Measurements from ENCODE around the gene KLC3. TPM values are rescaled to one million over a fixed set of nuclear protein-coding genes. Genes with fewer than 3 reads are reported as not detected.

KLC3 gene
- total RNA-seq, 1 experiment from 2014 or later: 22.8 TPM

GRCh38 chr19:45363861-45364459, 23.4 kb downstream of the KLC3 start:
- ChIA-PET POLR2A (no interaction called here), RAD21 (ENCODE audit: low non-redundant PET in 1 of 2, low total read pairs in 2 of 2, uncharacterized antibody in 2 of 2, unreplicated experiment in 2 of 2) (no interaction called here)

More at GRCh38 chr19:45363861-45364459, 23.4 kb downstream of the KLC3 start:
- intact Hi-C loops (cut with micrococcal nuclease): no loop called here
- Histone ChIP-seq H4K20me1 (ENCODE audit: insufficient read depth) (no peaks in the 10 kb centered on the region), H3K36me3 (ENCODE audit: control insufficient read depth in 1 of 2, insufficient read depth in 2 of 2, low read length in 2 of 2) (peaks cover 4 to 16% of the 10 kb centered on the region in 2 experiments; a peak in 3 of 4 replicates), H3K27ac (ENCODE audit: low read depth, low read length) (no peak overlapping the region), H3K27me3 (ENCODE audit: insufficient read depth, low read length) (no peaks in the 10 kb centered on the region), H3K9me2 (ENCODE audit: insufficient read depth) (no peaks in the 10 kb centered on the region), H3K9ac (ENCODE audit: low read length) (no peak overlapping the region), H2AFZ (ENCODE audit: low read depth, low read length, poor library complexity, severe bottlenecking) (no peak overlapping the region), H3K4me1 (ENCODE audit: control insufficient read depth in 1 of 2, insufficient read depth in 2 of 2, low read length in 2 of 2) (peaks cover 0 to 4% of the 10 kb centered on the region in 2 experiments; a peak in 1 of 4 replicates), H3K79me2 (ENCODE audit: insufficient read depth, low read length) (peaks cover 9% of the 10 kb centered on the region; the same call in 1 of the 2 replicates), H3K9me3 (ENCODE audit: control insufficient read depth in 1 of 2, insufficient read depth in 1 of 2, low read depth in 1 of 2, low read length in 2 of 2) (no peaks in the 10 kb centered on the region), H3K4me2 (ENCODE audit: low read length) (no peak overlapping the region), H3K4me3 (replicated peaks in 1 of 2; ENCODE audit: low read depth in 1 of 2, low read length in 2 of 2) (no peak overlapping the region)
- no peak for DNase-seq (ENCODE audit: low read depth, low spot score)
- TF ChIP-seq EGR1 (IDR thresholded peaks at IDR 0.05; ENCODE audit: low read depth): no peak
- TF ChIP-seq CBX3 (IDR thresholded peaks at IDR 0.05; ENCODE audit: low read depth): no peak
- no peak for TF ChIP-seq CTCF (IDR thresholded peaks at IDR 0.05 in 2 of 3, conservative IDR thresholded peaks at IDR 0.05 in 1 of 3; ENCODE audit: borderline replicate concordance in 1 of 3, insufficient read depth in 1 of 3, low read depth in 2 of 3, low read length in 2 of 3)
- TF ChIP-seq CEBPB (IDR thresholded peaks at IDR 0.05; ENCODE audit: low read depth): no peak
- TF ChIP-seq YY1 (IDR thresholded peaks at IDR 0.05; ENCODE audit: extremely low read depth, insufficient replicate concordance, low read depth, low read length): no peak
- no peak for TF ChIP-seq RAD21 (IDR thresholded peaks at IDR 0.05; ENCODE audit: low read depth)
- no peak for TF ChIP-seq SRF (IDR thresholded peaks at IDR 0.05; ENCODE audit: low read depth)
- no peak for TF ChIP-seq SIN3A (IDR thresholded peaks at IDR 0.05; ENCODE audit: low read depth)
- no peak for TF ChIP-seq ATF3 (IDR thresholded peaks at IDR 0.05)
- ATAC-seq: no peak
- BruUV-seq (replicated peaks): no TSS peak
- CTCF ChIA-PET: no interaction called here

All from HCT116 (cell line).